Measurements from ENCODE around the gene PRDM13. TPM values are rescaled to one million over a fixed set of nuclear protein-coding genes. Genes with fewer than 3 reads are reported as not detected.

The PRDM13 gene
- total RNA-seq, 1 experiment from 2014 or later, result not detected

DNA sequence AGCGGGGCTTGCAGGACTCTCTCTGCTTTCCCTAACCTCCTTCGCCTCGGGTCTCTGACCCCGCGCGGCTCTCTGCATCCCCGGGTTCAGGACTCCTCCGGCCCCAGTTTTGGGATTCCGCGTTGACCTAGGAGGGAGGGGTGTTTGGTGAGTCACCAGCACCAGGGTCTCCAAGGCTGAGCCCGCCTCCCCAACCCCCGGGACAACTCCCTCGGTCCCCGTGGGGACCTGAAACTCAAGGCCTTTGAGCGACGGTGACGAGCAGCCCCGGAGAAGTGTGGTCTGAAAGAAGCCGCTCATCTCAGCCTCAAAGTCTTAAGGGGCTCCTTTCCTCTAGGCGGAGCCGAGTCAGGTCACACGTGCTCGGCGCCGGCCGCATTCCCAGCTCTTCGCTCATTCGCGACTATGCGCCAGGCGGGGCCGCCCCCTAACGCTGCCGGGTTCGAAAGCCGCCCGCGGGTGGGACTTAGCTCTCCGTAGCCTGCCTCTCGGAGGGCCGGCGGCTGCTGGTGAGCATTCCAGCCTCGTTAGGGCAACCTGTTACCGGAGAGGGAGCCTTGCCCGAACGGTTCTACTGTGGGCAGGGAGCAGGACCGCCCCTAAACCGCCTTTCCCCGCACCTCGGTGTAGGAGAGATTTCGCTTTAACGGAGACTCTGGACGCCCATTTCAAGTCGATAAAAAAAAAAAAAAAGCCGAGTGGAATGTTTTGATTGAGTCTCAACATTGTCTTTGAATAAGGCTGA is 3.0 kb upstream of the PRDM13 start:
- no peak overlapping the region for H2AFZ ChIP-seq (ENCODE audit: low read depth, low read length, poor library complexity, severe bottlenecking)
- H3K27ac ChIP-seq (ENCODE audit: low read depth, low read length), result no peak overlapping the region
- ChIA-PET POLR2A (no interaction called here), RAD21 (ENCODE audit: low non-redundant PET in 1 of 2, low total read pairs in 2 of 2, uncharacterized antibody in 2 of 2, unreplicated experiment in 2 of 2) (no interaction called here), CTCF (no interaction called here)
- DNase-seq (ENCODE audit: low read depth, low spot score) (no peak), ATAC-seq (no peak)
- no peaks in the 10 kb centered on the region for H3K4me1 ChIP-seq (ENCODE audit: control insufficient read depth in 1 of 2, insufficient read depth in 2 of 2, low read length in 2 of 2)
- no peaks in the 10 kb centered on the region for H3K27me3 ChIP-seq (ENCODE audit: insufficient read depth, low read length)
- H3K4me2 ChIP-seq (ENCODE audit: low read length), result no peak overlapping the region
- no peak overlapping the region for H3K9ac ChIP-seq (ENCODE audit: low read length)
- intact Hi-C loops (cut with micrococcal nuclease), result no loop called here
- no peaks in the 10 kb centered on the region for H3K79me2 ChIP-seq (ENCODE audit: insufficient read depth, low read length)
- BruUV-seq (replicated peaks), result no TSS peak
- H4K20me1 ChIP-seq (ENCODE audit: insufficient read depth), result no peaks in the 10 kb centered on the region
- H3K36me3 ChIP-seq (ENCODE audit: control insufficient read depth in 1 of 2, insufficient read depth in 2 of 2, low read length in 2 of 2), result no peaks in the 10 kb centered on the region
- H3K9me2 ChIP-seq (ENCODE audit: insufficient read depth), result no peaks in the 10 kb centered on the region
- TF ChIP-seq, protein P1, sequence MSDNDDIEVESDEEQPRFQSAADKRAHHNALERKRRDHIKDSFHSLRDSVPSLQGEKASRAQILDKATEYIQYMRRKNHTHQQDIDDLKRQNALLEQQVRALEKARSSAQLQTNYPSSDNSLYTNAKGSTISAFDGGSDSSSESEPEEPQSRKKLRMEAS (IDR thresholded peaks at IDR 0.05), result no peak
- TF ChIP-seq JUND (IDR thresholded peaks at IDR 0.05), result no peak
- TF ChIP-seq SRF (IDR thresholded peaks at IDR 0.05; ENCODE audit: low read depth), result no peak
- TF ChIP-seq SP1 (IDR thresholded peaks at IDR 0.05; ENCODE audit: low read depth), result no peak
- TF ChIP-seq, protein P2, sequence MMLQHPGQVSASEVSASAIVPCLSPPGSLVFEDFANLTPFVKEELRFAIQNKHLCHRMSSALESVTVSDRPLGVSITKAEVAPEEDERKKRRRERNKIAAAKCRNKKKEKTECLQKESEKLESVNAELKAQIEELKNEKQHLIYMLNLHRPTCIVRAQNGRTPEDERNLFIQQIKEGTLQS (IDR thresholded peaks at IDR 0.05), result no peak
- TF ChIP-seq, protein P3, sequence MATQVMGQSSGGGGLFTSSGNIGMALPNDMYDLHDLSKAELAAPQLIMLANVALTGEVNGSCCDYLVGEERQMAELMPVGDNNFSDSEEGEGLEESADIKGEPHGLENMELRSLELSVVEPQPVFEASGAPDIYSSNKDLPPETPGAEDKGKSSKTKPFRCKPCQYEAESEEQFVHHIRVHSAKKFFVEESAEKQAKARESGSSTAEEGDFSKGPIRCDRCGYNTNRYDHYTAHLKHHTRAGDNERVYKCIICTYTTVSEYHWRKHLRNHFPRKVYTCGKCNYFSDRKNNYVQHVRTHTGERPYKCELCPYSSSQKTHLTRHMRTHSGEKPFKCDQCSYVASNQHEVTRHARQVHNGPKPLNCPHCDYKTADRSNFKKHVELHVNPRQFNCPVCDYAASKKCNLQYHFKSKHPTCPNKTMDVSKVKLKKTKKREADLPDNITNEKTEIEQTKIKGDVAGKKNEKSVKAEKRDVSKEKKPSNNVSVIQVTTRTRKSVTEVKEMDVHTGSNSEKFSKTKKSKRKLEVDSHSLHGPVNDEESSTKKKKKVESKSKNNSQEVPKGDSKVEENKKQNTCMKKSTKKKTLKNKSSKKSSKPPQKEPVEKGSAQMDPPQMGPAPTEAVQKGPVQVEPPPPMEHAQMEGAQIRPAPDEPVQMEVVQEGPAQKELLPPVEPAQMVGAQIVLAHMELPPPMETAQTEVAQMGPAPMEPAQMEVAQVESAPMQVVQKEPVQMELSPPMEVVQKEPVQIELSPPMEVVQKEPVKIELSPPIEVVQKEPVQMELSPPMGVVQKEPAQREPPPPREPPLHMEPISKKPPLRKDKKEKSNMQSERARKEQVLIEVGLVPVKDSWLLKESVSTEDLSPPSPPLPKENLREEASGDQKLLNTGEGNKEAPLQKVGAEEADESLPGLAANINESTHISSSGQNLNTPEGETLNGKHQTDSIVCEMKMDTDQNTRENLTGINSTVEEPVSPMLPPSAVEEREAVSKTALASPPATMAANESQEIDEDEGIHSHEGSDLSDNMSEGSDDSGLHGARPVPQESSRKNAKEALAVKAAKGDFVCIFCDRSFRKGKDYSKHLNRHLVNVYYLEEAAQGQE (IDR thresholded peaks at IDR 0.05; ENCODE audit: low read depth), result no peak
- TF ChIP-seq CBX3 (IDR thresholded peaks at IDR 0.05; ENCODE audit: low read depth), result no peak
- no peak for TF ChIP-seq ELF1 (IDR thresholded peaks at IDR 0.05; ENCODE audit: borderline replicate concordance, low read depth)
- no peak for TF ChIP-seq FOSL1 (IDR thresholded peaks at IDR 0.05; ENCODE audit: low read depth)
- no peak for TF ChIP-seq RAD21 (IDR thresholded peaks at IDR 0.05; ENCODE audit: low read depth)
- no peak for TF ChIP-seq EGR1 (IDR thresholded peaks at IDR 0.05; ENCODE audit: low read depth)
- TF ChIP-seq CEBPB (IDR thresholded peaks at IDR 0.05; ENCODE audit: low read depth), result no peak
- no peak for TF ChIP-seq POLR2A (IDR thresholded peaks at IDR 0.05; ENCODE audit: borderline replicate concordance, extremely low read depth, insufficient read depth, insufficient read length)
- H3K4me3 ChIP-seq (replicated peaks in 1 of 2; ENCODE audit: low read depth in 1 of 2, low read length in 2 of 2), result no peak overlapping the region
- H3K9me3 ChIP-seq (ENCODE audit: control insufficient read depth in 1 of 2, insufficient read depth in 1 of 2, low read depth in 1 of 2, low read length in 2 of 2), result no peaks in the 10 kb centered on the region
